Panc1 (cell line): ENCODE data around the gene VWA2. TPM values are rescaled to one million over a fixed set of nuclear protein-coding genes. Genes with fewer than 3 reads are reported as not detected.

Source experiments
- ATAC-seq: fragments of 200-7000 bp; cut with Tn5 transposase; 2 replicates; pipeline ENCODE4 v1.9.1; 2020; ENCODE audit warnings: mild to moderate bottlenecking, moderate library complexity
- BruUV-seq: library from RNA; stranded (reverse); fragments of 400-500 nt; replicated peaks from 2 replicates; lab custom pipeline; 2021; lab: Mats Ljungman, UMichigan
- CTCF ChIA-PET: fragments of 300-600 bp; sonication (Branson Sonifier 250); formaldehyde crosslinking; loops from one replicate; lab custom pipeline; 2022; ENCODE audit warnings: antibody characterized with exemption; lab: Charles Lee
- POLR2A ChIA-PET: fragments of 300-600 bp; sonication (Branson Sonifier 250); formaldehyde crosslinking; loops from one replicate; lab custom pipeline; 2022; ENCODE audit warnings: antibody characterized with exemption; lab: Charles Lee
- DNase-seq: peaks from one replicate; pipeline ENCODE4 v3.0.0-alpha.2; 2010; ENCODE audit warnings: low read depth, low spot score
- H3K27ac ChIP-seq: 2 replicates; pipeline ENCODE4 v1.5.1; 2011; ENCODE audit warnings: mild to moderate bottlenecking, low read length, inconsistent platforms
- H3K27me3 ChIP-seq: fragments of 200-500 bp; sonication (Bioruptor generic); 2 replicates; pipeline ENCODE4 v1.6.0; 2014; ENCODE audit warnings: low read length, inconsistent platforms; ENCODE audit not compliant: control insufficient read depth, insufficient read depth
- H3K36me3 ChIP-seq: fragments of 200-500 bp; sonication (Bioruptor generic); 2 replicates; pipeline ENCODE4 v1.5.1; 2014; ENCODE audit warnings: inconsistent platforms, mild to moderate bottlenecking, low read length, moderate library complexity; ENCODE audit not compliant: control insufficient read depth, insufficient read depth
- H3K4me1 ChIP-seq: 2 replicates; pipeline ENCODE4 v1.5.1; 2011; ENCODE audit warnings: inconsistent platforms, mild to moderate bottlenecking, low read length, moderate library complexity; ENCODE audit not compliant: control insufficient read depth, insufficient read depth
- H3K4me3 ChIP-seq, 2 experiments: 2 replicates each; pipeline ENCODE4 v1.5.1; 2011 to 2012; ENCODE audit warnings: low read depth in 2 of 2, low read length in 2 of 2, mild to moderate bottlenecking in 2 of 2, inconsistent platforms in 1 of 2, moderate library complexity in 1 of 2
- H3K9me3 ChIP-seq: fragments of 200-500 bp; sonication (Bioruptor generic); 2 replicates; pipeline ENCODE4 v1.5.1; 2014; ENCODE audit warnings: low read depth, mild to moderate bottlenecking, inconsistent platforms, low read length, moderate library complexity; ENCODE audit not compliant: control insufficient read depth, insufficient read depth
- POLR2AphosphoS5 ChIP-seq: IDR thresholded peaks from 2 replicates; pipeline ENCODE4 v1.6.1; 2012; ENCODE audit warnings: mild to moderate bottlenecking, low read depth, low read length, moderate library complexity
- SIN3A ChIP-seq: IDR thresholded peaks from 2 replicates; pipeline ENCODE4 v1.6.1; 2012; ENCODE audit warnings: low read depth, mild to moderate bottlenecking, low read length, moderate library complexity, borderline replicate concordance; ENCODE audit not compliant: insufficient read depth
- TCF7L2 ChIP-seq: IDR thresholded peaks from 2 replicates; pipeline ENCODE4 v1.6.1; 2011; ENCODE audit warnings: mild to moderate bottlenecking, low read depth, low read length, inconsistent platforms
- in situ Hi-C: cut with HindIII; loops from 2 replicates; pipeline ENCODE4 v1.10.0; 2016; ENCODE audit warnings: low sequenced_read_pairs, low pct_unique_long_range_greater_than_20kb
- intact Hi-C: fragments of 100-400 bp; cut with micrococcal nuclease; formaldehyde crosslinking; loops from one replicate; pipeline ENCODE4 v1.10.0; 2022; ENCODE audit not compliant: unreplicated experiment
- total RNA-seq: library from RNA; stranded (reverse); gene quantifications from one replicate; pipeline ENCODE4 v1.2.1, GENCODE V29; 2021; ENCODE audit not compliant: unreplicated experiment
- TF ChIP-seq, protein P1 (sequence below): fragments of 450-650 bp; IDR thresholded peaks from 2 replicates; pipeline ENCODE4 v1.5.1; 2017; ENCODE audit warnings: mild to moderate bottlenecking
- TF ChIP-seq, protein P2 (sequence below), 2 experiments: IDR thresholded peaks; 2 replicates each; pipeline ENCODE4 v1.6.1; 2011 to 2012; ENCODE audit warnings: low read depth in 2 of 2, control low read depth in 1 of 2, low read length in 1 of 2, mild to moderate bottlenecking in 1 of 2, moderate library complexity in 1 of 2; ENCODE audit not compliant: insufficient read depth in 1 of 2

Gene VWA2
- total RNA-seq, 1 experiment from 2014 or later: 0.77 TPM

DNA sequence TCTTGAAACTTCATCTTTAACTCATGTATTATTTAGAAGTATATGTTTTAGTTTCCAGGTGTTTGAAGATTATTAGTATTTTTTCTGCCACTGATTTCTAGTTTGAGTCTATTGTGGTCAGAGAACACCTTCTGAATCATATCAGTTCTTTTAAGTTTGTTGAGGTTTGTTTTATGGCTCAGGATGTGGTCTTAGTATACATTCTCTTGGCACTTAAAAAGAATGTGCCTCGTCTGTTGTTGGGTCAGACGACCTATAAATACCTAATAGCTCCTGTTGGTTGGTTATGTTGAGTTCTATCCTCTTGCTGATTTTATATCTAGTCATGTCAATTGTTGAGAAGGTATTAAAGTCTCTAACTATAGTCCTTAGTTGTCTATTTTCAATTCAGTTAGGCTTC, 44.0 kb upstream of the VWA2 start:
- intact Hi-C loops: no loop called here
- Histone ChIP-seq H3K36me3 (no peaks in the 10 kb centered on the region), H3K4me1 (no peaks in the 10 kb centered on the region), H3K9me3 (no peaks in the 10 kb centered on the region), H3K27me3 (peaks cover 11% of the 10 kb centered on the region), H3K4me3 (no peak overlapping the region), H3K27ac (no peak overlapping the region)
- no peak for DNase-seq
- no TSS peak for BruUV-seq
- in situ Hi-C loops: no loop called here
- CTCF ChIA-PET: no interaction called here
- POLR2A ChIA-PET: no interaction called here
- no peak for ATAC-seq
- no peak for TF ChIP-seq POLR2AphosphoS5
- TF ChIP-seq SIN3A: no peak
- no peak for TF ChIP-seq TCF7L2
- TF ChIP-seq, protein P1, sequence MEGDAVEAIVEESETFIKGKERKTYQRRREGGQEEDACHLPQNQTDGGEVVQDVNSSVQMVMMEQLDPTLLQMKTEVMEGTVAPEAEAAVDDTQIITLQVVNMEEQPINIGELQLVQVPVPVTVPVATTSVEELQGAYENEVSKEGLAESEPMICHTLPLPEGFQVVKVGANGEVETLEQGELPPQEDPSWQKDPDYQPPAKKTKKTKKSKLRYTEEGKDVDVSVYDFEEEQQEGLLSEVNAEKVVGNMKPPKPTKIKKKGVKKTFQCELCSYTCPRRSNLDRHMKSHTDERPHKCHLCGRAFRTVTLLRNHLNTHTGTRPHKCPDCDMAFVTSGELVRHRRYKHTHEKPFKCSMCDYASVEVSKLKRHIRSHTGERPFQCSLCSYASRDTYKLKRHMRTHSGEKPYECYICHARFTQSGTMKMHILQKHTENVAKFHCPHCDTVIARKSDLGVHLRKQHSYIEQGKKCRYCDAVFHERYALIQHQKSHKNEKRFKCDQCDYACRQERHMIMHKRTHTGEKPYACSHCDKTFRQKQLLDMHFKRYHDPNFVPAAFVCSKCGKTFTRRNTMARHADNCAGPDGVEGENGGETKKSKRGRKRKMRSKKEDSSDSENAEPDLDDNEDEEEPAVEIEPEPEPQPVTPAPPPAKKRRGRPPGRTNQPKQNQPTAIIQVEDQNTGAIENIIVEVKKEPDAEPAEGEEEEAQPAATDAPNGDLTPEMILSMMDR: no peak
- TF ChIP-seq, protein P2, sequence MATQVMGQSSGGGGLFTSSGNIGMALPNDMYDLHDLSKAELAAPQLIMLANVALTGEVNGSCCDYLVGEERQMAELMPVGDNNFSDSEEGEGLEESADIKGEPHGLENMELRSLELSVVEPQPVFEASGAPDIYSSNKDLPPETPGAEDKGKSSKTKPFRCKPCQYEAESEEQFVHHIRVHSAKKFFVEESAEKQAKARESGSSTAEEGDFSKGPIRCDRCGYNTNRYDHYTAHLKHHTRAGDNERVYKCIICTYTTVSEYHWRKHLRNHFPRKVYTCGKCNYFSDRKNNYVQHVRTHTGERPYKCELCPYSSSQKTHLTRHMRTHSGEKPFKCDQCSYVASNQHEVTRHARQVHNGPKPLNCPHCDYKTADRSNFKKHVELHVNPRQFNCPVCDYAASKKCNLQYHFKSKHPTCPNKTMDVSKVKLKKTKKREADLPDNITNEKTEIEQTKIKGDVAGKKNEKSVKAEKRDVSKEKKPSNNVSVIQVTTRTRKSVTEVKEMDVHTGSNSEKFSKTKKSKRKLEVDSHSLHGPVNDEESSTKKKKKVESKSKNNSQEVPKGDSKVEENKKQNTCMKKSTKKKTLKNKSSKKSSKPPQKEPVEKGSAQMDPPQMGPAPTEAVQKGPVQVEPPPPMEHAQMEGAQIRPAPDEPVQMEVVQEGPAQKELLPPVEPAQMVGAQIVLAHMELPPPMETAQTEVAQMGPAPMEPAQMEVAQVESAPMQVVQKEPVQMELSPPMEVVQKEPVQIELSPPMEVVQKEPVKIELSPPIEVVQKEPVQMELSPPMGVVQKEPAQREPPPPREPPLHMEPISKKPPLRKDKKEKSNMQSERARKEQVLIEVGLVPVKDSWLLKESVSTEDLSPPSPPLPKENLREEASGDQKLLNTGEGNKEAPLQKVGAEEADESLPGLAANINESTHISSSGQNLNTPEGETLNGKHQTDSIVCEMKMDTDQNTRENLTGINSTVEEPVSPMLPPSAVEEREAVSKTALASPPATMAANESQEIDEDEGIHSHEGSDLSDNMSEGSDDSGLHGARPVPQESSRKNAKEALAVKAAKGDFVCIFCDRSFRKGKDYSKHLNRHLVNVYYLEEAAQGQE (IDR thresholded peaks at IDR 0.05; ENCODE audit: insufficient read depth in 1 of 2, low read depth in 2 of 2, low read length in 1 of 2): no peak

DNA sequence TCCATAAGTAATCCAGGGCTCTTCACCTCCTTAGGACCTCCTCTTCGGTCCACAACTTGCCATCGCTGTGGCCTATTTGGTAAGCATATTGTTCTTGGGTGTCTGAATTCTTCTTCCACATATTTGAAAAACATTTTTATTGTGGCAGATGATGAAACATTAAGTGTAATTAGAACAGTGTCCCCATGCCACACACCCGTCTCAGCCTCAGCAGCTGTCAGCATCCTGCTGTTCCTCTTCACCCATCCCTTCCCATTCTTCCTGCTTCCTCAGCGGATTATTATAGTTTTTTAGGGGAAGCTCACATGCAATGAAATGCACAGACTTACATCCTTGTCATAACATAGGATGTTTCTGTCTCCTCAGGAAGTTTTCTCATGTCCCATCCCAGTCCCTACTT, 39.8 kb upstream of the VWA2 start:
- Histone ChIP-seq H3K9me3 (no peaks in the 10 kb centered on the region), H3K4me3 (no peak overlapping the region), H3K27ac (no peak overlapping the region), H3K27me3 (peaks cover 12% of the 10 kb centered on the region), H3K4me1 (no peaks in the 10 kb centered on the region), H3K36me3 (no peaks in the 10 kb centered on the region)
- DNase-seq (no peak), ATAC-seq (no peak)
- in situ Hi-C loops (no loop called here), intact Hi-C loops (no loop called here)
- no TSS peak for BruUV-seq
- CTCF ChIA-PET: no interaction called here
- POLR2A ChIA-PET: no interaction called here
- TF ChIP-seq POLR2AphosphoS5 (no peak), TCF7L2 (no peak), SIN3A (no peak)
- TF ChIP-seq, protein P2 (IDR thresholded peaks at IDR 0.05; ENCODE audit: insufficient read depth in 1 of 2, low read depth in 2 of 2, low read length in 1 of 2): no peak
- TF ChIP-seq, protein P1: no peak
